Fibroblast of lung (primary cell): ENCODE results near the gene CLN6. TPM values are rescaled to one million over a fixed set of nuclear protein-coding genes. Genes with fewer than 3 reads are reported as not detected.

Source experiments
- DNase-seq, 2 donors: peaks; one replicate each; pipeline versions ENCODE4 v3.0.0 to v3.0.0-alpha.2; 2010; ENCODE audit warnings: low read depth in 2 of 2
- H2AFZ ChIP-seq: 2 replicates; pipeline ENCODE4 v1.5.1; 2012; ENCODE audit warnings: low read length, control low read depth, inconsistent platforms
- H3K27ac ChIP-seq: 2 replicates; pipeline ENCODE4 v1.5.1; 2011; ENCODE audit warnings: low read length, control low read depth; ENCODE audit not compliant: insufficient read depth
- H3K27me3 ChIP-seq: 2 replicates; pipeline ENCODE4 v1.5.1; 2011; ENCODE audit warnings: mild to moderate bottlenecking, low read length; ENCODE audit not compliant: control insufficient read depth, insufficient read depth
- H3K36me3 ChIP-seq: 2 replicates; pipeline ENCODE4 v1.5.1; 2011; ENCODE audit warnings: low read length; ENCODE audit not compliant: control insufficient read depth, insufficient read depth
- H3K4me1 ChIP-seq: 2 replicates; pipeline ENCODE4 v1.5.1; 2011; ENCODE audit warnings: low read length; ENCODE audit not compliant: control insufficient read depth, insufficient read depth; ENCODE audit errors: extremely low read depth
- H3K4me2 ChIP-seq: 2 replicates; pipeline ENCODE4 v1.5.1; 2011; ENCODE audit warnings: low read length, control low read depth; ENCODE audit not compliant: insufficient read depth; ENCODE audit errors: extremely low read depth
- H3K4me3 ChIP-seq, 4 experiments: fragments of 200-600 bp in 1 of 4; sonication (generic) in 1 of 4; replicated peaks in 1 of 4; 2 replicates each; pipeline ENCODE4 v1.5.1; 2011 to 2016; ENCODE audit warnings: low read length in 4 of 4, low read depth in 3 of 4, mild to moderate bottlenecking in 3 of 4, control low read depth in 2 of 4, inconsistent platforms in 1 of 4, mixed read lengths in 1 of 4; ENCODE audit not compliant: insufficient read depth in 1 of 4; ENCODE audit errors: control extremely low read depth in 1 of 4
- H3K79me2 ChIP-seq: 2 replicates; pipeline ENCODE4 v1.5.1; 2012; ENCODE audit warnings: mild to moderate bottlenecking, low read length, inconsistent platforms; ENCODE audit not compliant: control insufficient read depth, insufficient read depth
- H3K9ac ChIP-seq: 2 replicates; pipeline ENCODE4 v1.5.1; 2011; ENCODE audit warnings: mild to moderate bottlenecking, low read length, control low read depth; ENCODE audit not compliant: insufficient read depth
- H3K9me3 ChIP-seq: 2 replicates; pipeline ENCODE4 v1.5.1; 2012; ENCODE audit warnings: low read depth, low read length; ENCODE audit not compliant: control insufficient read depth, insufficient read depth
- H4K20me1 ChIP-seq: 2 replicates; pipeline ENCODE4 v1.5.1; 2011; ENCODE audit warnings: low read length; ENCODE audit not compliant: control insufficient read depth, insufficient read depth; ENCODE audit errors: extremely low read depth
- CTCF ChIP-seq, 2 donors: IDR thresholded peaks in 1 of 2; conservative IDR thresholded peaks in 1 of 2; 1 replicate in 1 of 2; 2 replicates in 1 of 2; pipeline ENCODE4 v1.5.1; 2011 to 2012; ENCODE audit warnings: low read length in 2 of 2, control low read depth in 1 of 2, inconsistent platforms in 1 of 2, low read depth in 1 of 2, mild to moderate bottlenecking in 1 of 2
- EZH2 ChIP-seq: IDR thresholded peaks from 2 replicates; pipeline ENCODE4 v1.5.1; 2012; ENCODE audit warnings: low read length, control low read depth, mild to moderate bottlenecking; ENCODE audit errors: missing control alignments
- polyA plus RNA-seq, 2 donors: library from polyadenylated mRNA; depleted of rRNA in 1 of 2; stranded (reverse) in 1 of 2; unstranded in 1 of 2; fragments of >200 nt; gene quantifications; 2 replicates each; pipeline ENCODE4 v1.2.1, GENCODE V29; 2011 to 2012; ENCODE audit warnings: missing spikeins in 1 of 2
- total RNA-seq: library from RNA; depleted of rRNA; stranded (reverse); fragments of >200 nt; gene quantifications from 2 replicates; pipeline ENCODE4 v1.2.1, GENCODE V29; 2014

Gene CLN6
- total and polyA plus RNA-seq, 2 donors (not counting 1 experiment from before 2014, with no cell fraction given) = 5.6 to 16.1 TPM

- no peaks in the 10 kb centered on the region for H3K9me3 ChIP-seq
- H3K36me3 ChIP-seq = no peaks in the 10 kb centered on the region
- H3K9ac ChIP-seq = no peak overlapping the region
- H4K20me1 ChIP-seq = no peaks in the 10 kb centered on the region
- no peak for DNase-seq
- no peak overlapping the region for H3K4me2 ChIP-seq
- TF ChIP-seq EZH2 (no peak), CTCF (conservative IDR thresholded peaks at IDR 0.05 in 1 of 2, IDR thresholded peaks at IDR 0.05 in 1 of 2; ENCODE audit: low read depth in 1 of 2, low read length in 2 of 2) (no peak)
- H3K27ac ChIP-seq = no peak overlapping the region
- no peaks in the 10 kb centered on the region for H3K79me2 ChIP-seq
- no peak overlapping the region for H3K4me3 ChIP-seq
- no peak overlapping the region for H2AFZ ChIP-seq
- peaks cover 2% of the 10 kb centered on the region for H3K4me1 ChIP-seq
- H3K27me3 ChIP-seq = no peaks in the 10 kb centered on the region
Measured at GRCh38 chr15:68261980-68262379, 32.5 kb upstream of the CLN6 start.

GRCh38 chr15:68261241-68261640 lies 31.7 kb upstream of the CLN6 start:
- H3K9ac ChIP-seq = no peak overlapping the region
- DNase-seq = no peak
- H3K36me3 ChIP-seq = no peaks in the 10 kb centered on the region
- no peak overlapping the region for H3K4me2 ChIP-seq
- no peaks in the 10 kb centered on the region for H3K9me3 ChIP-seq
- TF ChIP-seq EZH2 = no peak
- no peak for TF ChIP-seq CTCF (conservative IDR thresholded peaks at IDR 0.05 in 1 of 2, IDR thresholded peaks at IDR 0.05 in 1 of 2; ENCODE audit: low read depth in 1 of 2, low read length in 2 of 2)
- H3K4me1 ChIP-seq = peaks cover 2% of the 10 kb centered on the region
- no peak overlapping the region for H2AFZ ChIP-seq
- no peaks in the 10 kb centered on the region for H4K20me1 ChIP-seq
- H3K27me3 ChIP-seq = no peaks in the 10 kb centered on the region
- H3K4me3 ChIP-seq = no peak overlapping the region
- no peaks in the 10 kb centered on the region for H3K79me2 ChIP-seq
- no peak overlapping the region for H3K27ac ChIP-seq

- TF ChIP-seq CTCF (conservative IDR thresholded peaks at IDR 0.05 in 1 of 2, IDR thresholded peaks at IDR 0.05 in 1 of 2; ENCODE audit: low read depth in 1 of 2, low read length in 2 of 2) = no peak
- TF ChIP-seq EZH2 = no peak
- Histone ChIP-seq H3K4me3 (no peak overlapping the region), H3K9me3 (no peaks in the 10 kb centered on the region)
Measured at GRCh38 chr15:68259883-68260282, 30.4 kb upstream of the CLN6 start.

More at GRCh38 chr15:68259883-68260282, 30.4 kb upstream of the CLN6 start:
- H3K79me2 ChIP-seq = no peaks in the 10 kb centered on the region
- H3K27me3 ChIP-seq = no peaks in the 10 kb centered on the region
- no peak overlapping the region for H3K4me2 ChIP-seq
- H3K4me1 ChIP-seq = peaks cover 2% of the 10 kb centered on the region
- H3K36me3 ChIP-seq = no peaks in the 10 kb centered on the region
- no peak overlapping the region for H3K9ac ChIP-seq
- no peaks in the 10 kb centered on the region for H4K20me1 ChIP-seq
- H3K27ac ChIP-seq = no peak overlapping the region
- DNase-seq = no peak
- no peak overlapping the region for H2AFZ ChIP-seq
